ENCODE results near the gene TGFBR3L. TPM values are rescaled to one million over a fixed set of nuclear protein-coding genes. Genes with fewer than 3 reads are reported as not detected.

The TGFBR3L gene
- total and polyA plus RNA-seq, 2 of the 8 experiments (the other 6 are each of a cell fraction or from before 2014, with no cell fraction given): 3.1 to 3.7 TPM

GRCh38 chr19:7953060-7953459, 38.4 kb downstream of the TGFBR3L start (continued):
- TF ChIP-seq GABPA (IDR thresholded peaks at IDR 0.05; ENCODE audit: borderline replicate concordance, insufficient read depth, low read length): no peak
- TF ChIP-seq CHD7 (IDR thresholded peaks at IDR 0.05; ENCODE audit: insufficient replicate concordance, low read length): no peak
- no peak for TF ChIP-seq RAD21 (IDR thresholded peaks at IDR 0.05 in 1 of 2, conservative IDR thresholded peaks at IDR 0.05 in 1 of 2; ENCODE audit: low read depth in 2 of 2, low read length in 2 of 2)
- no peak for TF ChIP-seq EP300 (IDR thresholded peaks at IDR 0.05; ENCODE audit: borderline replicate concordance in 1 of 2, low read depth in 2 of 2, low read length in 2 of 2)

All from H1 (cell line).